ENCODE data around the gene TSPAN4. TPM values are rescaled to one million over a fixed set of nuclear protein-coding genes. Genes with fewer than 3 reads are reported as not detected.

TSPAN4 gene
- total RNA-seq, 1 donor from 2014 or later: 14.3 TPM

GRCh38 chr11:877565-877964 is 34.9 kb downstream of the TSPAN4 start:
- DNase-seq (ENCODE audit: low spot score in 2 of 2) (no peak), FAIRE-seq (no peak)

GRCh38 chr11:880447-880846 is 37.8 kb downstream of the TSPAN4 start:
- DNase-seq (ENCODE audit: low spot score in 2 of 2) (no peak), FAIRE-seq (no peak)

GRCh38 chr11:882596-882995 is 39.9 kb downstream of the TSPAN4 start:
- no peak for FAIRE-seq
- no peak for DNase-seq (ENCODE audit: low spot score in 2 of 2)

- no peak for DNase-seq (ENCODE audit: low spot score in 2 of 2)
- FAIRE-seq: no peak
Observed at GRCh38 chr11:883527-883926, 40.9 kb downstream of the TSPAN4 start.

GRCh38 chr11:884578-885070 is 42.0 kb downstream of the TSPAN4 start:
- no peak for FAIRE-seq
- no peak for DNase-seq (ENCODE audit: low spot score in 2 of 2)

GRCh38 chr11:886568-886967 is 43.9 kb downstream of the TSPAN4 start:
- no peak for DNase-seq (ENCODE audit: low spot score in 2 of 2)
- no peak for FAIRE-seq

GRCh38 chr11:887589-887988 is 44.9 kb downstream of the TSPAN4 start:
- DNase-seq (ENCODE audit: low spot score in 2 of 2) (no peak), FAIRE-seq (no peak)

- no peak for FAIRE-seq
- no peak for DNase-seq (ENCODE audit: low spot score in 2 of 2)
Observed at GRCh38 chr11:888310-889212, 45.9 kb downstream of the TSPAN4 start.

- FAIRE-seq (no peak), DNase-seq (ENCODE audit: low spot score in 2 of 2) (no peak)
Observed at GRCh38 chr11:889257-889656, 46.6 kb downstream of the TSPAN4 start.

GRCh38 chr11:889687-890475 is 47.2 kb downstream of the TSPAN4 start:
- no peak for FAIRE-seq

GRCh38 chr11:890794-891540 is 48.3 kb downstream of the TSPAN4 start:
- no peak for DNase-seq (ENCODE audit: low spot score in 2 of 2)
- FAIRE-seq: no peak

More at GRCh38 chr11:889687-890475, 47.2 kb downstream of the TSPAN4 start:
- DNase-seq (ENCODE audit: low spot score in 2 of 2): no peak

GRCh38 chr11:893008-893654 is 50.5 kb downstream of the TSPAN4 start:
- no peak for DNase-seq (ENCODE audit: low spot score in 2 of 2)
- FAIRE-seq: no peak

- DNase-seq (ENCODE audit: low spot score in 2 of 2): no peak
- no peak for FAIRE-seq
Observed at GRCh38 chr11:894575-895201, 52.0 kb downstream of the TSPAN4 start.

GRCh38 chr11:895331-896110 is 52.9 kb downstream of the TSPAN4 start:
- FAIRE-seq: no peak
- no peak for DNase-seq (ENCODE audit: low spot score in 2 of 2)

- FAIRE-seq (no peak), DNase-seq (ENCODE audit: low spot score in 2 of 2) (no peak)
Observed at GRCh38 chr11:897253-898142, 54.8 kb downstream of the TSPAN4 start.

GRCh38 chr11:898143-898511 is 55.5 kb downstream of the TSPAN4 start:
- no peak for FAIRE-seq
- no peak for DNase-seq (ENCODE audit: low spot score in 2 of 2)

- FAIRE-seq: no peak
- DNase-seq (ENCODE audit: low spot score in 2 of 2): no peak
Observed at GRCh38 chr11:898540-899190, 56.0 kb downstream of the TSPAN4 start.

Data from frontal cortex (tissue), 4 donors.